Astrocyte (in vitro differentiated cells and primary cell): ENCODE results near the gene COL28A1.

ENCODE experiments used
- EZH2 ChIP-seq: IDR thresholded peaks from 2 replicates; pipeline ENCODE4 v1.6.1; 2012; ENCODE audit warnings: mild to moderate bottlenecking, low read length, inconsistent platforms; ENCODE audit not compliant: insufficient read depth
- TF ChIP-seq, protein P1 (sequence below): IDR thresholded peaks from 2 replicates; pipeline ENCODE4 v1.5.1; 2011; ENCODE audit warnings: low read depth, mild to moderate bottlenecking, inconsistent platforms, low read length, moderate library complexity; ENCODE audit not compliant: insufficient read depth

DNA sequence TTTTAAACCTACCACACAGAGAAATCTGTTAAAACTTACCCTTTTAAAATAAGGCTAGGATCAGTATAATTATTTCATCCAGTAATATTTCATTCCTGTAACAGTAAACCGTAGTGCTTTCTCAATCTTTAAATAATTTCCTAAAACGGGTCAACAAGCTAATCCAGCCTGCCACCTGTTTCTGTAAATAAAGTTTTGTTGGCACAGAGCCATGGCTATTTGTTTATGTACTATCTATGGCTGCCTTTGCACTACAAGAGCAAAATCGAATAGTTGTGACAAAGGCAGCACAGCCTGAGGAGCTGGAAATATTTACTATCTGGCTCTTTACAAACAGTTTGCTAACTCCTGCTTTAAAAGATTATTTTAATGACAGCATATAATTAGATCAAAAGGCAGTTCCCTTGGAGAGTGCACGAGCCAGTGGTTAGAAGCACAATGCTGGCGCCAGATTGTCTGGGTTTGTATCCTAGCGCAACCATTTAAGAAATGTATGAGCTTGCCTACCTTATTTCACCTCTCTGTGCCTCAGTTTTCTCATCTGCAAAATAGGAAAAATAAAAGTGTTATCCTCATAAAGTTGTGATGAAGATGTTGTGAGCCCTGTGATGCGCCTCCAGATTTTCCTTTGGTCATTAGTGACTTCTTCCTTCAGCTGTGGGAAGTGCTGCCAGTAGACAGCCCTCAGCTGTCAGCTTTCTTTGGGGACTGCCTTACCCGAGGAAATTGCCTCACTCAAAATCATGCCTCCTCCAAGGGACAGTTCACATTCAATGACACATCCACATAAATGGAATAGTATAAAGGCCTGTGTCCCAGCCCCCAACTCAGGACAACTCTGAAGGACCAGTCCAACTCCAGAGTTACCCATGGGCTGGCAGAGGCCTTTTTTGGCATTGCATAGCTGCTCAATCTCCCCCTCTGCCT, 19.2 kb upstream of the COL28A1 start:
- TF ChIP-seq, protein P1, sequence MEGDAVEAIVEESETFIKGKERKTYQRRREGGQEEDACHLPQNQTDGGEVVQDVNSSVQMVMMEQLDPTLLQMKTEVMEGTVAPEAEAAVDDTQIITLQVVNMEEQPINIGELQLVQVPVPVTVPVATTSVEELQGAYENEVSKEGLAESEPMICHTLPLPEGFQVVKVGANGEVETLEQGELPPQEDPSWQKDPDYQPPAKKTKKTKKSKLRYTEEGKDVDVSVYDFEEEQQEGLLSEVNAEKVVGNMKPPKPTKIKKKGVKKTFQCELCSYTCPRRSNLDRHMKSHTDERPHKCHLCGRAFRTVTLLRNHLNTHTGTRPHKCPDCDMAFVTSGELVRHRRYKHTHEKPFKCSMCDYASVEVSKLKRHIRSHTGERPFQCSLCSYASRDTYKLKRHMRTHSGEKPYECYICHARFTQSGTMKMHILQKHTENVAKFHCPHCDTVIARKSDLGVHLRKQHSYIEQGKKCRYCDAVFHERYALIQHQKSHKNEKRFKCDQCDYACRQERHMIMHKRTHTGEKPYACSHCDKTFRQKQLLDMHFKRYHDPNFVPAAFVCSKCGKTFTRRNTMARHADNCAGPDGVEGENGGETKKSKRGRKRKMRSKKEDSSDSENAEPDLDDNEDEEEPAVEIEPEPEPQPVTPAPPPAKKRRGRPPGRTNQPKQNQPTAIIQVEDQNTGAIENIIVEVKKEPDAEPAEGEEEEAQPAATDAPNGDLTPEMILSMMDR: no peak
- no peak for TF ChIP-seq EZH2
